ENCODE measurements around the gene SPINT3.
"Not testable (repeated sequence)": the region's sequence is repeated elsewhere in the genome, so short reads cannot be mapped to it uniquely, and the experiment has no call there.

The SPINT3 gene

DNA sequence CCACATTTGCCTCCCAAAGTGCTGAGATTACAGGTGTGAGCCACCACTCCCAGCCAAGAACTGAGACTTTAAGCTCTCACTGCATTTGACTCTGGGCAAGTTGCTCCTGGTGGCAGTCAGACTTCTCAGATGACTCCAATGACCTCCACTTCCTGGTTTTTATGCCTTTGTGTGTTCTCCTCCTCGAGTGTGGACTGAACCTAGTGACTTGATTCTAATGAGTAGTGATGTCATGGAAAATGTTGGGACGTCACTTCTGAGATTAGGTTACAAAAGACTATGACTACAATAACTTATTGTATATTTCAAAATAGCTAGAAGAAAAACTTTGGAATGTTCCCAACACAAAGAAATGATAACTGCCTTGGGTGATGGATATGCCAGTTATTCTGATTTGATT, 12.0 kb downstream of the SPINT3 start:
- no peak for DNase-seq (ENCODE audit: low read depth in 1 of 2, low spot score in 1 of 2)

DNA sequence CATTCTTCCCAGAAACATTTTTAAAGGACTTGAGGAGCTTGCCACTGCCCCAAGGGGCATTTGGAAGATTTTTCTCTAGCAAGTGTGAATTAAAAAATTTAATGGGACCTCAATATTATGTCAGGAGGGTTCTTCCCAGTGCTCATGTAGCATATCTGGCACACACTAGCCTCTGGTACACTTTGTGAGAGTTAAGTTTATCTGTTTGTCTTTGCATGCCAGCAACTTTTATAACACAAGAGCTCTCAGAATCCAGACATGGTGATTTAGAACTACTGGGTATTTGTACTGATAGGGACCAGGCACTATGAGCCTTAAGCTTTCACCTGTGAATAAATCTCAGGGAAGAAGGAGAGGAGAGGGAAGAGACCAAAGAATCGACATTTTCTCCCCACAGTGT, 12.9 kb downstream of the SPINT3 start:
- DNase-seq (ENCODE audit: low read depth in 1 of 2, low spot score in 1 of 2) = no peak

- no peak for DNase-seq (ENCODE audit: low read depth in 1 of 2, low spot score in 1 of 2)
Measured at GRCh38 chr20:45501600-45501999, 13.8 kb downstream of the SPINT3 start.

DNA sequence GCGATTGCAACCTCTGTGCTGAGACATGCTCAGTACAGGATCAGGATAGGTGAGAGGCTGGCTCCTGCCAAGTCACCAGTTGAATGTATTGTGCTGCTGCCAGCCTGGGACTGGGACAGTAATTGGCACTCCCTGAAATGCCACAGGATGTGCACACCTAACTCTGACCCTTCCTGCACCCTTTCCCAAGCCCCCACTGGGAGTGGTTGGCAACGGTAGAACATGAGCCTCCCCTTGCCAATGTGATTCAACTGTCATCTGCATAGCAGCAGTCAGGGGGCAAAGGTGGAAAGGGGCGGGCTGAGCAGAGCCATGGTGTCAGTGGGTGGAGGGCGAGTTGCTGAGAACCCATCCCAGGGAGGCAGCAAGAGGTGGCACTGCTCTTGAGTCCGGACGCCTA, 15.4 kb downstream of the SPINT3 start:
- DNase-seq (ENCODE audit: low read depth in 1 of 2, low spot score in 1 of 2) = no peak

- no peak for DNase-seq (ENCODE audit: low read depth in 1 of 2, low spot score in 1 of 2)
Measured at GRCh38 chr20:45497971-45498494, 17.4 kb downstream of the SPINT3 start.

GRCh38 chr20:45496166-45496565, 19.3 kb downstream of the SPINT3 start:
- no peak for DNase-seq (ENCODE audit: low read depth in 1 of 2, low spot score in 1 of 2)

DNA sequence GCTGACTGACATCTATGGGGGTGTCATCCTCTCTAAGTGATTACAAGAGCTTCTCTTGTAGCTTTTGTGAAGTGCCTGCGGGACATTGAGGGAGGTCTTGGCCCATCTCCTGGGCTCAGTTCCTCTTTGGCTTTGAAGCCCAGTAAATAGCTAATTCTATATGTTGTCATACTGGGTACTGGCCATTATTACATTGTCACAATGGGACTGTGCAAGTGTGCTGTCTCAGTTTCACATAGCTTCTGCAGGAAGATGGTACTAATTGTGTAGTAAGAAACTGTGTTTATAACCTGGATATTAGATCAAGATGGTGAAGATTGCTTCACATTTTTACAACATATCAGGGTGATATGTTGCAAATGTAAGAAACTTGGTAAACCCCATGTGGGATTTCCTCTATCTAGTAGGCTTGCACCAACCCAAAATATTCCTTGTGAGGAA, 19.9 kb downstream of the SPINT3 start:
- DNase-seq (ENCODE audit: low read depth in 1 of 2, low spot score in 1 of 2) = no peak

DNA sequence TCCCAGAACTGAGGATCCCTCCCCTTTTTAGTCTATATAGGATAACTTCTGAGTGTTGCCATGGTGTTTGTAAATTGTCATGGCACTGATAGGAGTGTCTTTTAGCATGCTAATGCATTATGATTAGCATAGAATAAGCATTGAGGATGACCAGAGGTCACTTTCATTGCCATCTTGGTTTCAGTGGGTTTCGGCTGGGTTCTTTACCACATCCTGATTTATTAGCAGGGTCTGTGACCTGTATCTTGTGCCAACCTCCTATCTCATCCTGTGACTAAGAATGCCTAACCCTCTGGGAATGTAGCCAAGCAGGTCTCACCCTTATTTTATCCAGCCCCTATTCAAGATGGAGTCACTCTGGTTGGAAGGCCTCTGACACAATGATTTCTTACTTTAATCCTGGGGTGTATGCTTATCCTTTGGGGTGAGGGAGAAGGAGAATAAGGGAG, 26.3 kb downstream of the SPINT3 start:
- DNase-seq (ENCODE audit: low read depth in 1 of 2, low spot score in 1 of 2) = no peak

GRCh38 chr20:45487231-45487635, 28.2 kb downstream of the SPINT3 start:
- DNase-seq (ENCODE audit: low read depth in 1 of 2, low spot score in 1 of 2) = no peak

GRCh38 chr20:45485388-45485787, 30.0 kb downstream of the SPINT3 start:
- DNase-seq (ENCODE audit: low read depth in 1 of 2, low spot score in 1 of 2) = no peak

DNA sequence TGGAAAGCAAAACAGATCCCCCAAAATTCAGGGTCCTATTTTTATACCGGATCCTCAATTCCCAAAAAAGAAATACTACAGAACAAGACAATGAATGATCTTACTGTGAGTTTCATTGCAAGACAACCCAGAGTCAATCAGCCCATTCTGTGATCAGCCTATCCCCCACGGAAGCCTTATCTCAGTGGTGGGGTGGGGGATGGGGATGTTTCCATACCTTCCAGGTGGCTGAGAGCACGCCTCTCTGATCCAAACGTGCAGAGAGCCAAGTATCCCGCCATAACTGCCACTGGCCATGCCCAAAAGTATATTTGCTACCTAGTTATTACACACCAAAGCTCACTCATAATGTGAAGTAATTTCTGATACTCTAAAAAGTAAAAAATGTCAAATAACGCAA, 30.7 kb downstream of the SPINT3 start:
- DNase-seq (ENCODE audit: low read depth in 1 of 2, low spot score in 1 of 2) = no peak

- no peak for DNase-seq (ENCODE audit: low read depth in 1 of 2, low spot score in 1 of 2)
Measured at GRCh38 chr20:45479822-45480221, 35.6 kb downstream of the SPINT3 start.

DNA sequence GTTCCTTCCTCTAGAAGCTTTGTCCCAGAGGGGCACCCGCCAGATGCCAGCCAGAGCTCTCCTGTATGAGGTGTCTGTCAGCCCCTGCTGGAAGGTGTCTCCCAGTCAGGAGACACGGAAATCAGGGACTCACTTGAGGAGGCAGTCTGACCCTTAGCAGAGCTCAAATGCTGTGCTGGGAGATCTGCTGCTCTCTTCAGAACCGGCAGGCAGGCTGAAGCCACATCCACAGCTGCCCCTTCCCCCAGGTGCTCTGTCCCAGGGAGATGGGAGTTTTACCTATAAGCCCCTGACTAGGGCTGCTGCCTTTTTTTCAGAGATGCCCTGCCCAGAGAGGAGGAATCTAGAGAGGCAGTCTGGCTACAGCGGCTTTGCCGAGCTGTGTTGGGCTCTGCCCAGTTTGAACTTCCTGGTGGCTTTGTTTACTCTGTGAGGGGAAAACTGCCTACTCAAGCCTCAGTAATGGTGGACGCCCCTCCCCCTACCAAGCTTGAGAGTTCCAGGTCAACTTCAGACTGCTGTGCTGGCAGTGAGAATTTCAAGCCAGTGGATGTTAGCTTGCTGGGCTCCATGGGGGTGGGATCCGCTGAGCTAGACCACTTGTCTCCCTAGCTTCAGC, 37.8 kb downstream of the SPINT3 start:
- not testable (repeated sequence) for DNase-seq (ENCODE audit: low read depth in 1 of 2, low spot score in 1 of 2)

- DNase-seq (ENCODE audit: low read depth in 1 of 2, low spot score in 1 of 2) = not testable (repeated sequence)
Measured at GRCh38 chr20:45472286-45472685, 43.1 kb downstream of the SPINT3 start.

DNA sequence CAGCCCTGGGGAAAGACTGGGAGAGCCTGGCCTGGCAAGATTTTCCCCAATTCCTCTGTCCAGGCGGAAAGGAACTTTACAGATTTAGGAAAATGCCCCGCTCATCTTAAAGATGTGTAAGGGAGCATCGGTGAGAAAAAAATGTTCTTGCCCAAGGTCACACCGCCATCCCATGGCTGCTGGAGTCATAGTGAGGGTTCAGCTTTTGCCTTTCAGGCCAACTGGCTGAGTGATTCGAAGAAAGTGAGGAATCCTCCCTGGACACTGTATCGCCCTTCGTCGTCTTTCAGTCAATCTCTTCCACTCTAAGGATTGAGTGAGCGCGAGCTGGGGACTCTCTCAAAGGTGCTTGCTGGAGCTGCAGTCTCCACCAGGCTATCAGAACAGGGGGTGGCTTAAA, 44.5 kb downstream of the SPINT3 start:
- DNase-seq (ENCODE audit: low read depth in 1 of 2, low spot score in 1 of 2) = no peak

DNA sequence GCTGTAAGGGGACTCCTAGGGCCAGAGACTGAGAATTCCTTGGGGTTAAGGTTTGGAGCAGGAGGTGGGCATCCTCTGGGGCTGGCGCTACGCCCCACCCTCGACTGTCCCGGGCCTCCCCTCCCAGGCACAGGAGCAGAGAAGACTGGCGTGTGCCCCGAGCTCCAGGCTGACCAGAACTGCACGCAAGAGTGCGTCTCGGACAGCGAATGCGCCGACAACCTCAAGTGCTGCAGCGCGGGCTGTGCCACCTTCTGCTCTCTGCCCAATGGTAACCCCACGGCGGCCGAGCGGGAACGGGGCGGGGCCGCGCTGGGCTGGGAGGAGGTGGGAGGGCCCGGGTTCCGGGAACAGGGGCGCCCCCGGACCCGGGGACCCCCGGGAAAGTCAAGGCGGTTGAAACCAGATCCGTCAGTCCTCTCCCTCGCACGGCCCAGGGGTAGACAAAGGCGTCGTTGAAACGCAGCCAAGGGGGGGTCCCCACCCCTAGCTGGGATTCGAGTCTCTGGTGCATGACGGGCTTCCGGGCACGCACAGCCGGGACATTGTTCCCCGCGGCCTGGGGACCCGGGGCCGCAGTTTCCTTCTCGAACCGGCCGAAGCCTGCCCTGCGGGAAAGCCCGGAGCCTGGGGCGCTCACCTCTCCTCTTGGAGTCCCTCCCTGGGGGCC, 45.0 kb downstream of the SPINT3 start:
- no peak for DNase-seq (ENCODE audit: low read depth in 1 of 2, low spot score in 1 of 2)

GRCh38 chr20:45469336-45470261, 45.8 kb downstream of the SPINT3 start, which contains the start of gene WFDC2:
Gene WFDC2, plus strand, starts transcription at chr20:45469753. Its CDS starts 29 bp downstream, at chr20:45469782.
- no peak for DNase-seq (ENCODE audit: low read depth in 1 of 2, low spot score in 1 of 2)

- no peak for DNase-seq (ENCODE audit: low read depth in 1 of 2, low spot score in 1 of 2)
Measured at GRCh38 chr20:45467861-45468260, 47.6 kb downstream of the SPINT3 start.

GRCh38 chr20:45467172-45467571, 48.2 kb downstream of the SPINT3 start:
- no peak for DNase-seq (ENCODE audit: low read depth in 1 of 2, low spot score in 1 of 2)

- DNase-seq (ENCODE audit: low read depth in 1 of 2, low spot score in 1 of 2) = no peak
Measured at GRCh38 chr20:45465491-45466266, 49.7 kb downstream of the SPINT3 start.

- no peak for DNase-seq (ENCODE audit: low read depth in 1 of 2, low spot score in 1 of 2)
Measured at GRCh38 chr20:45463709-45464108, 51.7 kb downstream of the SPINT3 start.
